Astrocyte (in vitro differentiated cells and primary cell): ENCODE measurements around the gene FAM3A. TPM values are rescaled to one million over a fixed set of nuclear protein-coding genes. Genes with fewer than 3 reads are reported as not detected.

Experiments
- DNase-seq: peaks from one replicate; pipeline ENCODE4 v3.0.0-alpha.2; 2010; ENCODE audit warnings: low read depth
- FAIRE-seq: peaks from 2 replicates; lab custom pipeline; 2011; peaks lifted over from hg19 to GRCh38; lab: Jason Lieb, UNC
- H2AFZ ChIP-seq: 2 replicates; pipeline ENCODE4 v1.6.0; 2012; ENCODE audit warnings: low read depth, low read length, inconsistent platforms
- H3K27ac ChIP-seq: 2 replicates; pipeline ENCODE4 v1.5.1; 2011; ENCODE audit warnings: low read depth, low read length, inconsistent platforms
- H3K27me3 ChIP-seq: 2 replicates; pipeline ENCODE4 v1.6.0; 2011; ENCODE audit warnings: low read length, inconsistent platforms; ENCODE audit not compliant: insufficient read depth
- H3K36me3 ChIP-seq: 2 replicates; pipeline ENCODE4 v1.5.1; 2011; ENCODE audit warnings: low read length, inconsistent platforms; ENCODE audit not compliant: insufficient read depth
- H3K4me1 ChIP-seq: 2 replicates; pipeline ENCODE4 v1.5.1; 2011; ENCODE audit warnings: low read length, inconsistent platforms; ENCODE audit not compliant: insufficient read depth
- H3K4me2 ChIP-seq: 2 replicates; pipeline ENCODE4 v1.6.0; 2012; ENCODE audit warnings: low read length, inconsistent platforms
- H3K4me3 ChIP-seq: 2 replicates; pipeline ENCODE4 v1.5.1; 2011; ENCODE audit warnings: low read depth, mild to moderate bottlenecking, low read length, inconsistent platforms; ENCODE audit not compliant: insufficient read depth
- H3K79me2 ChIP-seq: 2 replicates; pipeline ENCODE4 v1.6.0; 2012; ENCODE audit warnings: mild to moderate bottlenecking, low read length, inconsistent platforms; ENCODE audit not compliant: insufficient read depth
- H3K9ac ChIP-seq: 2 replicates; pipeline ENCODE4 v1.6.0; 2012; ENCODE audit warnings: mild to moderate bottlenecking, low read length, inconsistent platforms
- H3K9me3 ChIP-seq: 2 replicates; pipeline ENCODE4 v1.5.1; 2012; ENCODE audit warnings: low read depth, mild to moderate bottlenecking, low read length, inconsistent platforms; ENCODE audit not compliant: insufficient read depth
- H4K20me1 ChIP-seq: 2 replicates; pipeline ENCODE4 v1.6.0; 2012; ENCODE audit warnings: low read length, inconsistent platforms; ENCODE audit not compliant: insufficient read depth
- H3K27ac Mint-ChIP-seq: one replicate; pipeline ENCODE4 v1.8.0; 2021; ENCODE audit warnings: mild to moderate bottlenecking, mixed read lengths; ENCODE audit not compliant: unreplicated experiment
- H3K27me3 Mint-ChIP-seq: one replicate; pipeline ENCODE4 v1.8.0; 2021; ENCODE audit warnings: low read depth, mixed read lengths; ENCODE audit not compliant: unreplicated experiment
- H3K36me3 Mint-ChIP-seq: one replicate; pipeline ENCODE4 v1.8.0; 2021; ENCODE audit warnings: low read depth, mixed read lengths; ENCODE audit not compliant: unreplicated experiment
- H3K4me1 Mint-ChIP-seq: one replicate; pipeline ENCODE4 v1.8.0; 2021; ENCODE audit warnings: low read depth, mixed read lengths; ENCODE audit not compliant: unreplicated experiment
- H3K4me3 Mint-ChIP-seq: one replicate; pipeline ENCODE4 v1.8.0; 2021; ENCODE audit warnings: mild to moderate bottlenecking, moderate library complexity, mixed read lengths; ENCODE audit not compliant: unreplicated experiment
- H3K9me3 Mint-ChIP-seq: one replicate; pipeline ENCODE4 v1.8.0; 2021; ENCODE audit warnings: mild to moderate bottlenecking, mixed read lengths; ENCODE audit not compliant: unreplicated experiment
- EZH2 ChIP-seq: IDR thresholded peaks from 2 replicates; pipeline ENCODE4 v1.6.1; 2012; ENCODE audit warnings: mild to moderate bottlenecking, low read length, inconsistent platforms; ENCODE audit not compliant: insufficient read depth
- total RNA-seq: library from RNA; stranded (reverse); gene quantifications from 2 replicates; pipeline ENCODE4 v1.2.1, GENCODE V29; 2021
- TF ChIP-seq, protein P1 (sequence below): IDR thresholded peaks from 2 replicates; pipeline ENCODE4 v1.5.1; 2011; ENCODE audit warnings: low read depth, mild to moderate bottlenecking, inconsistent platforms, low read length, moderate library complexity; ENCODE audit not compliant: insufficient read depth

FAM3A gene
- total RNA-seq, 1 donor from 2014 or later = 20.9 TPM

- Mint-ChIP-seq H3K27me3 (no peaks in the 10 kb centered on the region), H3K4me1 (peaks cover 10% of the 10 kb centered on the region), H3K27ac (no peak overlapping the region), H3K9me3 (no peaks in the 10 kb centered on the region), H3K36me3 (peaks cover 4% of the 10 kb centered on the region), H3K4me3 (no peak overlapping the region)
- H3K9me3 ChIP-seq = no peaks in the 10 kb centered on the region
- DNase-seq (no peak), FAIRE-seq (no peak)
- no peak overlapping the region for H2AFZ ChIP-seq
- H3K9ac ChIP-seq = no peak overlapping the region
- peaks cover 7% of the 10 kb centered on the region for H3K4me1 ChIP-seq
- no peak overlapping the region for H3K4me2 ChIP-seq
- no peak overlapping the region for H3K4me3 ChIP-seq
- H3K79me2 ChIP-seq = no peaks in the 10 kb centered on the region
- no peaks in the 10 kb centered on the region for H4K20me1 ChIP-seq
- no peak overlapping the region for H3K27ac ChIP-seq
- TF ChIP-seq EZH2 = no peak
- TF ChIP-seq, protein P1, sequence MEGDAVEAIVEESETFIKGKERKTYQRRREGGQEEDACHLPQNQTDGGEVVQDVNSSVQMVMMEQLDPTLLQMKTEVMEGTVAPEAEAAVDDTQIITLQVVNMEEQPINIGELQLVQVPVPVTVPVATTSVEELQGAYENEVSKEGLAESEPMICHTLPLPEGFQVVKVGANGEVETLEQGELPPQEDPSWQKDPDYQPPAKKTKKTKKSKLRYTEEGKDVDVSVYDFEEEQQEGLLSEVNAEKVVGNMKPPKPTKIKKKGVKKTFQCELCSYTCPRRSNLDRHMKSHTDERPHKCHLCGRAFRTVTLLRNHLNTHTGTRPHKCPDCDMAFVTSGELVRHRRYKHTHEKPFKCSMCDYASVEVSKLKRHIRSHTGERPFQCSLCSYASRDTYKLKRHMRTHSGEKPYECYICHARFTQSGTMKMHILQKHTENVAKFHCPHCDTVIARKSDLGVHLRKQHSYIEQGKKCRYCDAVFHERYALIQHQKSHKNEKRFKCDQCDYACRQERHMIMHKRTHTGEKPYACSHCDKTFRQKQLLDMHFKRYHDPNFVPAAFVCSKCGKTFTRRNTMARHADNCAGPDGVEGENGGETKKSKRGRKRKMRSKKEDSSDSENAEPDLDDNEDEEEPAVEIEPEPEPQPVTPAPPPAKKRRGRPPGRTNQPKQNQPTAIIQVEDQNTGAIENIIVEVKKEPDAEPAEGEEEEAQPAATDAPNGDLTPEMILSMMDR = no peak
- no peaks in the 10 kb centered on the region for H3K27me3 ChIP-seq
- H3K36me3 ChIP-seq = no peaks in the 10 kb centered on the region
Measured at GRCh38 chrX:154506483-154507332, 9.3 kb downstream of the FAM3A start.

GRCh38 chrX:154505734-154506133 lies 10.3 kb downstream of the FAM3A start:
- H3K4me2 ChIP-seq = no peak overlapping the region
- no peak overlapping the region for H3K4me3 ChIP-seq
- no peaks in the 10 kb centered on the region for H3K9me3 ChIP-seq
- H3K36me3 ChIP-seq = no peaks in the 10 kb centered on the region
- H3K4me3 Mint-ChIP-seq = no peak overlapping the region
- H2AFZ ChIP-seq = no peak overlapping the region
- no peak for FAIRE-seq
- H3K9me3 Mint-ChIP-seq = no peaks in the 10 kb centered on the region
- H3K27me3 Mint-ChIP-seq = no peaks in the 10 kb centered on the region
- H3K79me2 ChIP-seq = no peaks in the 10 kb centered on the region
- peaks cover 4% of the 10 kb centered on the region for H3K36me3 Mint-ChIP-seq
- peak overlapping the region; percentile 18 for H3K27ac Mint-ChIP-seq
- no peaks in the 10 kb centered on the region for H4K20me1 ChIP-seq
- DNase-seq = peak; percentile 19
- H3K4me1 ChIP-seq = peaks cover 7% of the 10 kb centered on the region
- peaks cover 10% of the 10 kb centered on the region for H3K4me1 Mint-ChIP-seq
- H3K9ac ChIP-seq = no peak overlapping the region
- TF ChIP-seq, protein P1 = no peak
- TF ChIP-seq EZH2 = no peak
- peak overlapping the region; percentile 33 for H3K27ac ChIP-seq
- no peaks in the 10 kb centered on the region for H3K27me3 ChIP-seq

DNA sequence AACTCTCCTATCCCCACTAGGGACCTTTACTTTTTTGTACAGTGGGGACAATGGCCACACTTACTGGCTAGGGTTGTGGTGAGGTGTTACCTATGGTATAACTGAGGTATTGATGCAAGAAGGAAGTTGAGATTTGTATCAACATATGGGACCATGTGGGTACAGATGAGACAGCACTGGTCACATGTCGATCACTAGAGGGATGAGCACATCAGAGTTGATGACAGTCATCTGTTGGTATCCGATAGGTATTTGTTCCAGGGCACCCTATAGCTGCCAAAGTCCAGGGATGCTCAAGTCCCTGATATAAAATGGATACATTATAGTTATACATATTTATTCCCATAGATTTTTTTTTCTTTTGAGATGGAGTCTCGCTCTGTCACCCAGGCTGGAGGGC lies 13.0 kb downstream of the FAM3A start:
- H3K27ac Mint-ChIP-seq = no peak overlapping the region
- H3K27me3 Mint-ChIP-seq = no peaks in the 10 kb centered on the region
- Histone ChIP-seq H3K4me3 (no peak overlapping the region), H3K79me2 (no peaks in the 10 kb centered on the region), H3K36me3 (no peaks in the 10 kb centered on the region), H3K9ac (no peak overlapping the region), H3K4me2 (no peak overlapping the region), H3K27ac (no peak overlapping the region), H3K27me3 (no peaks in the 10 kb centered on the region), H2AFZ (no peak overlapping the region), H3K4me1 (peaks cover 7% of the 10 kb centered on the region), H3K9me3 (no peaks in the 10 kb centered on the region), H4K20me1 (no peaks in the 10 kb centered on the region)
- H3K36me3 Mint-ChIP-seq = no peaks in the 10 kb centered on the region
- DNase-seq (no peak), FAIRE-seq (peak; percentile 92)
- TF ChIP-seq EZH2 = no peak
- TF ChIP-seq, protein P1 = no peak
- no peaks in the 10 kb centered on the region for H3K9me3 Mint-ChIP-seq
- H3K4me1 Mint-ChIP-seq = peaks cover 10% of the 10 kb centered on the region
- no peak overlapping the region for H3K4me3 Mint-ChIP-seq
